Measurements from ENCODE around the gene IQSEC1. TPM values are rescaled to one million over a fixed set of nuclear protein-coding genes. Genes with fewer than 3 reads are reported as not detected.
"Not testable (repeated sequence)": the region's sequence is repeated elsewhere in the genome, so short reads cannot be mapped to it uniquely, and the experiment has no call there.

IQSEC1 gene
- total RNA-seq, 1 donor from 2014 or later, result 25.8 TPM

GRCh38 chr3:12878141-12878574 lies 195.1 kb downstream of the IQSEC1 start:
- DNase-seq (ENCODE audit: low spot score), result no peak

DNA sequence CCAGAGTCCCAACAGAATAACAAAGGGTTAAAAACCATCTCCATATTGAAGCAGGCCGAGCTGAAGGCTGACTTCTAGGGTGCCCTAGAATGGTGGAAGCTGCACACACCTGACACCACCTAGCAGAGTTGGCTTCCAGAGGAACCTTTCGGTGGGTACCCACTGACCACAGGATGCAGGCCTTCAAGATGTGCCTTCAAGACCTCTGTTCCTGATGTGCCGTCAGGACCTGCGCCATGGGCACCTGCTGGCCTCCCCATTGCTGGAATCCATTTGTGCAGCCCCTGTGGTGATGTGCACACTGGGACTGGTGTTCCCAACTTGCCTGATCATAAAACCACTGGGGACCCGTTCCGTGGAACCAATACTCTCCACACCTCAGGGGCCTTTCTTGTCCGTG lies 196.2 kb downstream of the IQSEC1 start:
- no peak for DNase-seq (ENCODE audit: low spot score)

- DNase-seq (ENCODE audit: low spot score), result peak; percentile 49
Observed at GRCh38 chr3:12875857-12876836, 197.1 kb downstream of the IQSEC1 start.

DNA sequence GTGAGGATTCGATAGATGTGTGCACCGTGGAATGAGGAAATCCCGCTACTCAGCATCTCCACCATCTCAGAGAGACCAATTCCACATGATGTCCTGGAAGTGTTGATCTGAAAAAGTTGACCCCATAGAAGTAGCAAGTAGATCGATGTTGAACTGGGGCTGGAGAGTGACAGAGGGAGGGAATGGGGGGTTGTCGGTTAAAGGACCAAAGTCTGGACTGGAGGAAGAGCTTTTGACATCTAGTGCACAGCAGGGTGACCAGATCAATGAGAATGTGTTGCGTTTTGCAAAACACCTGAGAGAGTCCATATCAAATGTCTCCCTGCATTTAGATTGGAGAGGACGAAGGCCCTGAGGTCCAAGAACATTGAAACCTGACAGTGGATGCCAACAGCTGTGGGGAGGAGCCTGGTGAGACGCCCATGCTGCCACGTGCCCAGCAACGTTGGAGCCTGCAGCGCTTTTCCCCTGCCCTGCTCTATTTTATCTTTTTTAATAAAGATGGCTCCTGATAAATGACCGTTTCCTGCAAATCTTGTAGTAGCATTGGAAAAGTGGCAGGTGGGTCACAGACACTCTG lies 201.7 kb downstream of the IQSEC1 start:
- DNase-seq (ENCODE audit: low spot score), result no peak

DNA sequence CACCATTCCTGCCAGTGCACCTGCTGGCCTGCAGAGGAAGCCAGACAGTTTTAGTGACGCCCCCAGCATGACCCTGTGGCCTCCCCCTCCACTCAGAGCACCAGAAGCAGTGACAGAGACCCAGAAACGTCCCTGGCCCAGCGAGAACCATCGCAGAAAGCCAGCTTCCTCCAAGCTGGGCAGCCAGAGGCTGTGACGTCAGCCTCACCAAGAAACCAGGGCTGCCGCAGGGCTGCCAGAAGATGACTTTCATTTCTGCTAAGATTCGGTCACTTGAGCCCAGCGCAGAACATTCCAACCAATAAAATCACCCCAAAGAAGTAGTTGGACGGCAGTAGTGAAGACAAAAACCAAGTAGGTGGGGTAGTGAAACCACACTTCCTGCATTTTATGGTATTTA lies 202.3 kb downstream of the IQSEC1 start:
- DNase-seq (ENCODE audit: low spot score), result no peak

DNA sequence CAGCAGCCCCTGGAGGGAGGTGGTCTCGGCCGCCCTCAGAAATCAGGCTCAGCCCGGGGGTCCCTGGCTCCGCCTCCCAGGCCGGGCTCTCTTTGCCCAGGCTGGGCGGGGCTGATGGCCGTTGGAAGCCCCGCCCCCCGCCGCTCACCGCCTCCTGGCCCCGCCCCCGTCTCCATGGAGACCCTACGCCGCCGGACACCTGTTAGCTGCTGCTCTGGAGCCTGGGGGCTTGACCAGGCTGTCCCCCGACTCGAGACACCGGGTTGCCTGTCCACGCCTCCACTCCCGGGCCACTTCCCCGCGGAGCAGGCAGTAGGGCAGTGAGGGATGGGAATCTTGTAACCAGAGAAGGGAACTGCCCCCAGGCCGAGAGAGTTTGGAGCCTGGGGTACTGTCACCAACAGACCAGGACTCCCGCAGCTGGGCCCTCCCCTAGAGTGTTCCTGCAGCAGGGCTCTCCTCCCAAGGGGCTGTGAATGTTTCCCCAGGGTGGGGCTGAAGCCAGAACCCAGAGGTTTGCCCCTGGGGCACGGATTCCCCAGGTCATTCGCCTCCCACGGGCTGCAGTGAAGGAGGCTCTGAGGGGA lies 204.1 kb downstream of the IQSEC1 start:
- DNase-seq (ENCODE audit: low spot score), result no peak

DNA sequence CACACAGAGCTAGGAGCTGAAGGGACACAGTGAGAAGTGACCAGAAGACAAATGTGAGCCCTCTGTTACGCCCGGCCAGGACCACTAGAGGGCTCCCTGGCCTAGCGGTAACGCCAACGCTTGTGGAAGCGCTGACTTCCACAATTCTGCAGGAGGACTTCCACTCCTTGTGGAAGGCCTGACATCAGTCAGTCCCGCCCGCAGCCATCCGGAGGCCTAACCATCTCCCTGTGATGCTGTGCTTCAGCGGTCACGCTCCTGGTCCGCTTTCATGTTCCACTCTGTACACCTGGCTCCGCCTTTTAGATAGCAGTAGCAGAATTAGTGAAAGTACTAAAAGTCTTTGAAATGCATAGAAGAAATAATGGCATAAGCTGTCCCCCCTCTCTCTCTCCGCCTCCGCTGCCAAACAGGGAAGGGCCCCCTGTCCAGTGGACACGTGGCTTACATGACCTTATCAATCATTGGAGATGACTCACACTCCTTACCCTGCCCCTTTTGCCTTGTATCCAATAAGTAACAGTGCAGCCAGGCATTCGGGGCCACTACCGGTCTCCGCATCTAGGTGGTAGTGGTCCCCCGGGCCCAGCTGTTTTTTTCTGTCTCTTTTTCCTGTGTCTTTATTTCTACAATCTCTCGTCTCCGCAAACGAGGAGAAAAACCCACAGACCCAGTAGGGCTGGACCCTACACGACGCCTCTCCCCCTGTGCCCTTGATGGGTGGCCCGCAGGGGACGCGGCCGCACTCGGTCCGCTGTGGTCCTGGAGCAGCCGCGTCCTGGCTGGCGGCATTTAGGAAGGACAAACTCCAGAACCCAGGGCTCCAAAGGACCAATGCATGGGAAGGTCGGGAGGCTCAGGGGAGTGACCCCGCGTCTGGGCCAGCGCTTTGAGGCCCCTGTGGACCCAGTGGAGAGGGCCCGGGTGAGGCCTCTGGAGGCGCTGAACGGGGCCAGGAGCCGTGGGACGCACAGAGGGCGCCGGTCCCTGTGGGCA lies 204.9 kb downstream of the IQSEC1 start:
- peak; percentile 94 for DNase-seq (ENCODE audit: low spot score)

DNA sequence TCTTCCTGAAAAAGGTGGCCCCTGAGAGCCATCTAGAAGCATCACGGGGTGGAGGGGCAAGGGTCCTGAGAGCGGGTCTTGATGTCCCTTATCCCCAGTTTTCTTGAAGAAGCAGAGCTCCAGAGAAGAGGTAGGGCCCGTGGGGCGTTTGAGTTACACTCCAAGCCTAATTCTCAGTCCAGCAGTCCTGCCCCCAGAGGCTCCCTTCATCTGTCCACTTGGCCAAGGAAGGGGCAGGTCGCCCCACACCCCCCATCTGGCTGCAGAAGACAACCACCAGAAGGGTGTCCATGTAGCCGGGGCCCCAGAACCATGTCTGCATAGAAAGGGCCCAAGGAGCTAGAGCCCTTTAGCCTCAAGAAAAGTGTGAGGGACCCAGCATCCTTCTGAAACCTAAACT lies 206.4 kb downstream of the IQSEC1 start:
- no peak for DNase-seq (ENCODE audit: low spot score)

GRCh38 chr3:12865271-12865670 lies 208.0 kb downstream of the IQSEC1 start:
- DNase-seq (ENCODE audit: low spot score), result no peak

GRCh38 chr3:12862387-12862786 lies 210.8 kb downstream of the IQSEC1 start:
- DNase-seq (ENCODE audit: low spot score), result no peak

- no peak for DNase-seq (ENCODE audit: low spot score)
Observed at GRCh38 chr3:12861611-12862010, 211.6 kb downstream of the IQSEC1 start.

DNA sequence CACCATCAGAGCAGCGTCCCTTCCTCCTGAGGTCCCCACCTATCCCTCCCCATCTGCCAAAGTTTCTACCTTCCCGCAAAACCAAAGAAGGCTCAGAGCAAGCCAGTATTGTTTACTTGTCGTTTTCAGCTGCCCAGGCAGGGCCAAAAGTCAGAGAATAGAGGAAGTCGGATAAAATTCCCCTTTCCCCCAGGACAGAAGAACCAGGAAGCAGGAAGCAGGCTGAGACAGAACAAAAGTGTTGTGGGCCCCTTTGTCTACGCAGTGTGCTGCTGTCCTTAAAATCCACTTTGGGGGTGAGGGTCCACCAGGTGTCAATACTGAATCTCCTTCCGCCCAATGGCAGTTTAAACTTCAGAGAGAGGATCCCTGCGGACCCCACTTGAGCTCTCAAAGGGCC lies 213.4 kb downstream of the IQSEC1 start:
- DNase-seq (ENCODE audit: low spot score), result no peak

- no peak for DNase-seq (ENCODE audit: low spot score)
Observed at GRCh38 chr3:12856626-12857025, 216.6 kb downstream of the IQSEC1 start.

GRCh38 chr3:12854565-12854964 lies 218.7 kb downstream of the IQSEC1 start:
- no peak for DNase-seq (ENCODE audit: low spot score)

GRCh38 chr3:12853847-12854246 lies 219.4 kb downstream of the IQSEC1 start:
- not testable (repeated sequence) for DNase-seq (ENCODE audit: low spot score)

GRCh38 chr3:12852201-12852600 lies 221.0 kb downstream of the IQSEC1 start:
- DNase-seq (ENCODE audit: low spot score), result no peak

Other genes with a start within 250 kb of the IQSEC1 start
- gene RPL32, start 231.9 kb downstream of the IQSEC1 start, total RNA-seq (ENCODE audit: insufficient read depth, low replicate concordance), result 2,466 TPM

Measured in umbilical cord (tissue), 2 donors.